Pancreas (tissue), 10 donors: Measurements from ENCODE around the gene IRF8. TPM values are rescaled to one million over a fixed set of nuclear protein-coding genes. Genes with fewer than 3 reads are reported as not detected.

Source experiments
- ATAC-seq, 4 donors: fragments of 200-7000 bp; cut with Tn5 transposase; one replicate each; pipeline versions ENCODE4 v1.8.0 to v1.9.1; 2020; ENCODE audit warnings: mild to moderate bottlenecking in 4 of 4, moderate library complexity in 4 of 4
- DNase-seq, 6 donors: peaks; one replicate each; pipeline ENCODE4 v3.0.0-alpha.2; 2020
- FAIRE-seq: peaks from 2 replicates; lab custom pipeline; 2012; peaks lifted over from hg19 to GRCh38; lab: Jason Lieb, UNC
- H3K27ac ChIP-seq, 4 donors: fragments of 200-600 bp; sonication (generic); 1 replicate in 3 of 4; 2 replicates in 1 of 4; pipeline versions ENCODE4 v1.5.0 to v1.8.0; 2020
- H3K27me3 ChIP-seq, 4 donors: fragments of 200-600 bp; one replicate each; pipeline ENCODE4 v1.8.0; 2021
- H3K36me3 ChIP-seq, 3 donors: fragments of 200-600 bp; sonication (generic) in 1 of 3; one replicate each; pipeline versions ENCODE4 v1.5.0 to v1.8.0; 2020 to 2021
- H3K4me1 ChIP-seq, 3 donors: fragments of 200-600 bp; one replicate each; pipeline ENCODE4 v1.8.0; 2021
- H3K4me3 ChIP-seq, 4 donors: fragments of 200-600 bp; sonication (generic) in 2 of 4; one replicate each; pipeline versions ENCODE4 v1.5.0 to v1.8.0; 2020 to 2021
- H3K9me3 ChIP-seq, 4 donors: fragments of 200-600 bp; one replicate each; pipeline ENCODE4 v1.8.0; 2021
- WGBS, 2 donors: extraction: QIAGEN DNeasy Blood & Tissue Kit; methylation state at CpG; one replicate each; pipeline ENCODE4 v1.1.7; 2013; 5-methylcytosine and 5-hydroxymethylcytosine counted together
- intact Hi-C, 3 donors: fragments of 100-400 bp; cut with DNase I; formaldehyde crosslinking; loops; one replicate each; pipeline versions ENCODE4 v1.11.1 to v1.14.2; 2022
- polyA plus RNA-seq, 2 donors: library from polyadenylated mRNA; stranded (reverse); fragments of 200-250 nt; gene quantifications; one replicate each; pipeline ENCODE4 v1.2.3, GENCODE V29; 2013
- total RNA-seq, 6 donors: library from RNA; stranded (reverse); fragmentation: NEBNext Ultra II Directional in 4 of 6; extraction: Animal tissue kit (Norgen Biotek cat#: 25700) in 4 of 6; gene quantifications; one replicate each; pipeline versions ENCODE4 v1.2.1 to v1.2.4, GENCODE V29; 2021 to 2023
- TF ChIP-seq, protein P1 (sequence below), 4 donors: fragments of 200-600 bp; sonication (generic) in 3 of 4; IDR thresholded peaks; one replicate each; pipeline versions ENCODE4 v1.5.0 to v1.8.0; 2021; ENCODE audit warnings: antibody characterized with exemption in 4 of 4
- donor health status: healthy with polysubstance abuse.
- donor health status: DM: no; HTN: no; CAD: no; lungs with moderate emphysema.
- donor health status: DM: no; HTN: no; CAD: no.
- donor health status: control.
- donor health status: control.
- donor health status: Bipolar disorder and iron deficiency.
- donor health status: DM: yes; HTN: yes; CAD: no.
- donor health status: DM: no; HTN: no; CAD: no.
- donor health status: DM: no; HTN: no; CAD: no.
- donor health status: DM: yes; HTN: yes; CAD: no.

The IRF8 gene
- total and polyA plus RNA-seq, 8 donors = 0.92 to 18.2 (median 6.9) TPM

DNA sequence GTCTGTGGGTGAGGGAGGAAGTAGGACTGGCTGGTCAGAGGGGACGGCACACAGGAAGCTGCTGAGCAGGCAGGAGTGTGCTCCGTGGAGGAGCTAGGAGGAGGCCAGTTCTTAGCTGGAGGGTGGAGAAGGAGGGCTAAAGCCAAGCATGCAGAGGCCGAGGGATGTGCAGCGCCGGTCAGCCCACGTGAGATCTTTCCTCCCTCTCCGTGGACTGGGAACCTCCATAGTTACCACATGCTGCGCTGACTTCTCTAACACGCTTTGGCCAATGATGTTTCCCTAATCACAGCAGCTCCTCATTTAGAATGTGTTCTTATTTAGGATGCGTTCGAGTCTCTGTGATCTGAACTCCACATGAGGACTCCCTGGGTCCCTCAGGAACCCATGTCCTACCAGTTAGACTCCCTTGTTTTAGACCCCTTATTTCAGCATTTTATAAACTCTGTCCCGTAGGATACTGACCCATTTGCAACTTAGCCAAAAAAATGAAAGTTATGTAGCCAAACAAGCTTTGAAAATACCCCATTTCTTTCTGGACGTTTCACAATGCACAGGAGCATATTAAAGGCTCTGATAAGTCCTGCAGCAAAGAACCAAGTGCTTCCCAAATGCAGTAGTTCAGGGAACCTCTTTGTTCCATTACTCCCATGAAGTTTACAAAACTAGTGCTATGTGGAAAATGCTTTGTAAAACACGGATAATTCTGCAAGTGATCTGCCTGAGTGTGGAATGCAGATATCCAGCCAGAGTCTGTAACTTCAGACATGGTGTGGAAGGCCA is 51.4 kb downstream of the IRF8 start:
- FAIRE-seq (no peak), ATAC-seq (no peak), DNase-seq (no peak)
- intact Hi-C loops = no loop called here
- H3K36me3 ChIP-seq = no peaks in the 10 kb centered on the region
- no peaks in the 10 kb centered on the region for H3K4me1 ChIP-seq
- TF ChIP-seq, protein P1, sequence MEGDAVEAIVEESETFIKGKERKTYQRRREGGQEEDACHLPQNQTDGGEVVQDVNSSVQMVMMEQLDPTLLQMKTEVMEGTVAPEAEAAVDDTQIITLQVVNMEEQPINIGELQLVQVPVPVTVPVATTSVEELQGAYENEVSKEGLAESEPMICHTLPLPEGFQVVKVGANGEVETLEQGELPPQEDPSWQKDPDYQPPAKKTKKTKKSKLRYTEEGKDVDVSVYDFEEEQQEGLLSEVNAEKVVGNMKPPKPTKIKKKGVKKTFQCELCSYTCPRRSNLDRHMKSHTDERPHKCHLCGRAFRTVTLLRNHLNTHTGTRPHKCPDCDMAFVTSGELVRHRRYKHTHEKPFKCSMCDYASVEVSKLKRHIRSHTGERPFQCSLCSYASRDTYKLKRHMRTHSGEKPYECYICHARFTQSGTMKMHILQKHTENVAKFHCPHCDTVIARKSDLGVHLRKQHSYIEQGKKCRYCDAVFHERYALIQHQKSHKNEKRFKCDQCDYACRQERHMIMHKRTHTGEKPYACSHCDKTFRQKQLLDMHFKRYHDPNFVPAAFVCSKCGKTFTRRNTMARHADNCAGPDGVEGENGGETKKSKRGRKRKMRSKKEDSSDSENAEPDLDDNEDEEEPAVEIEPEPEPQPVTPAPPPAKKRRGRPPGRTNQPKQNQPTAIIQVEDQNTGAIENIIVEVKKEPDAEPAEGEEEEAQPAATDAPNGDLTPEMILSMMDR (IDR thresholded peaks at IDR 0.05) = no peak
- 49 to 55% methylated on average over 14 of the region's 14 CpGs for WGBS, 2 donors
- H3K4me3 ChIP-seq = no peak overlapping the region
- H3K9me3 ChIP-seq = no peaks in the 10 kb centered on the region
- peaks cover 0 to 13% (median 0%) of the 10 kb centered on the region in 4 donors for H3K27me3 ChIP-seq
- H3K27ac ChIP-seq = no peak overlapping the region

DNA sequence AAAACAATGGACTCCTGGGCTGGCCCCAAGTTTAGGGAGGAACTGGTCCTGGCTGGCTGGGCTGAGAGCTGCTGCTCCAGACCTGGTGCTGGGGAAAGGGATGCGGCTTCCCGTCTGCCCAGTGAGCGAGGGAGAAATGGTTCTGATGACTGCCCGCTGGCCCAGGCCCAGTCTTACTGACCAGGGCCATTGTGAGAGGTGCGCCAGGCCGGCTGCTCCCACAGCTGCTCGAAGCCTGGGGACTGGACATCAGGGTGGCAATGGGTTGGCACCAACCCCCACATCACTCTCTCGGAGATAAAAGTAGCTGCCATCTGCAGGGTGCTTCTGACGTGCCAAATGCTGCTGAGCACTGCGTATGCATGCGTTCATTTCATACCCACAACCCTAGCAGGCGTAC is 53.2 kb downstream of the IRF8 start:
- no peak for FAIRE-seq
- H3K36me3 ChIP-seq = no peaks in the 10 kb centered on the region
- WGBS, 2 donors = 81 to 84% methylated on average over 12 of the region's 12 CpGs
- DNase-seq = no peak
- TF ChIP-seq, protein P1 (IDR thresholded peaks at IDR 0.05) = no peak
- peaks cover 0 to 13% (median 0%) of the 10 kb centered on the region in 4 donors for H3K27me3 ChIP-seq
- intact Hi-C loops = no loop called here
- H3K4me3 ChIP-seq = no peak overlapping the region
- H3K27ac ChIP-seq = no peak overlapping the region
- no peak for ATAC-seq
- no peaks in the 10 kb centered on the region for H3K9me3 ChIP-seq
- H3K4me1 ChIP-seq = no peaks in the 10 kb centered on the region

DNA sequence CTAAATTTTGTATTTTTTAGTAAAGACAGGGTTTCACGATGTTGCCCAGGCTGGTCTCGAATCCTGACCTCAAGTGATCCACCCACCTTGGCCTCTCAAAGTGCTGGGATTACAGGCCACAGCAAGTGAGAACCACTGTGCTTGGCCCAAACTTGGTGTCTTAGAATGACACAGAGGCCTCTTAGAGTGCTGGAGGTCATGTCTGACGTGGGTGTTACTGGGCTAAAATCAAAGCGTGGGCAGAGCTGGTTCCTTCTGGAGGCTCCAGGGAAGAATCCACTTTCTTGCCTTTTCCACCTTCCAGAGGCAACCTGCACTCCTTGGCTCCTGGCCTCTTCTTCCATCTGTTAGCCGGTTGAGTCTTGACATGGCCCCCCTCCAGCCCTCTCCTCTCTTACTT is 53.8 kb downstream of the IRF8 start:
- WGBS, 2 donors = 79 to 89% methylated on average over 5 of the region's 5 CpGs
- Histone ChIP-seq H3K4me1 (no peaks in the 10 kb centered on the region), H3K27ac (no peak overlapping the region), H3K36me3 (no peaks in the 10 kb centered on the region), H3K9me3 (no peaks in the 10 kb centered on the region), H3K4me3 (no peak overlapping the region), H3K27me3 (peaks cover 0 to 8% (median 0%) of the 10 kb centered on the region in 4 donors)
- FAIRE-seq = no peak
- TF ChIP-seq, protein P1 (IDR thresholded peaks at IDR 0.05) = no peak
- ATAC-seq = no peak
- intact Hi-C loops = no loop called here
- DNase-seq = no peak

DNA sequence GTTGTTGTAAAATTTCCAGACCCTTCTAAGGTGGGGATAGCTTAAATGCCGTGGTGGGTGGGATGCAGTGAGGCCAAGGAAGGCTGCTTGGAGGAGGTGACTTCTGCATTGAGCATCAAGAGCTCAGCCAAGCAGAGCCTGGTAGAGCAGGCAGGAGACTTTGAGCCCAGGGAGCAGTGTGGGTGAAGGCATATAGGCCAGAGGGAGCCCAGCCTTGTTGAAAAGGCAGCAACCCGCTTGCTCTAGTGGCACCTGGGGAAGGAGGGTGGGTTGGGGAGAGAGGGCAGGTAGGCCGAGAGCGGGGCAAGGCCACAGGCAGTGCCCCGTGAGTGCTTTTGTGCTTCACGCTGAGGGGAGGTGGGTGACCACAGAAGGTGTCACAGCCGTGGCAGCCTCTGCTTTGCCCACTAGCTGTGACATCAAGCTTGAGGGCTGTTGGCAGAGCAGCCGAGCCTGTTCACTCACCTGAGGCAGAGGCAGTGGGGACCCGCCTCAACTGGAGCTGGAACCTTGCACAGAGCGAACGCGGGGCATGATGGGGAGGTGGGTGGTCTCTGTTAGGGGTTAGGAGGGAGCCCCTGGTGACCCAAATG is 56.1 kb downstream of the IRF8 start:
- TF ChIP-seq, protein P1 (IDR thresholded peaks at IDR 0.05) = no peak
- H3K27ac ChIP-seq = no peak overlapping the region
- H3K27me3 ChIP-seq = no peaks in the 10 kb centered on the region
- H3K36me3 ChIP-seq = no peaks in the 10 kb centered on the region
- intact Hi-C loops = no loop called here
- ATAC-seq (no peak), FAIRE-seq (no peak), DNase-seq (no peak)
- no peaks in the 10 kb centered on the region for H3K9me3 ChIP-seq
- no peak overlapping the region for H3K4me3 ChIP-seq
- H3K4me1 ChIP-seq = no peaks in the 10 kb centered on the region
- 77 to 81% methylated on average over 12 of the region's 12 CpGs for WGBS, 2 donors

DNA sequence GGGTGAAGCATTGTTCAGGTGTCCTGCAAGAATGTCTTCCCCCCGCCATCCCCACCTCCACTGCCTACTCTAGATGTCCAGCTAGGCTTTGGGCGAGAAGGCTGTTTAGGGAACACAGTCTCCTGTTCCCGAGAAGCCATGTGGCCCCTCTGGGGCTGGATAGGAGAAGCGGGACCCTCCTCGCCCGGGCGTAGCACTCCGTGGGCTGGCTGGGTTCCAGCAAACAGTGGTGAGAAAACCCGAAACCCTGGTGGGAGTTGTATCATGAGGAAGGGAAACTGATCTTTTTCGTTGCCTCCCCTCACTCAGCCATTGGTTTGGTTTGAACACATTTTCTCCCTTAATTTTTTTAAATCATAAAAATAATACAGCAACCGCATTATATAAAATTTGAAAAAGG is 56.6 kb downstream of the IRF8 start:
- TF ChIP-seq, protein P1 (IDR thresholded peaks at IDR 0.05) = no peak
- Histone ChIP-seq H3K4me1 (no peaks in the 10 kb centered on the region), H3K9me3 (no peaks in the 10 kb centered on the region), H3K27me3 (no peaks in the 10 kb centered on the region), H3K4me3 (no peak overlapping the region), H3K36me3 (no peaks in the 10 kb centered on the region), H3K27ac (no peak overlapping the region)
- intact Hi-C loops = no loop called here
- DNase-seq = no peak
- 63 to 67% methylated on average over 11 of the region's 11 CpGs for WGBS, 2 donors
- no peak for ATAC-seq
- FAIRE-seq = no peak
